SK-N-SH treated with all-trans-retinoic acid at 6 μM for 48 hours (cell line): ENCODE measurements around the gene TCF12.
A peak's percentile ranks its signal among the peaks of the same experiment; 100 is the strongest.

Experiments used
- ATAC-seq: fragments of 200-7000 bp; cut with Tn5 transposase; 3 replicates; pipeline ENCODE4 v1.9.1; 2020; ENCODE audit warnings: mild to moderate bottlenecking, moderate library complexity
- ARNTL ChIP-seq: fragments of 450-650 bp; formaldehyde crosslinking; IDR thresholded peaks from 2 replicates; pipeline ENCODE4 v1.5.0; 2020; ENCODE audit warnings: low read depth, mild to moderate bottlenecking, moderate library complexity, borderline replicate concordance
- BACH2 ChIP-seq: fragments of 250-450 bp; sonication (Bioruptor Pico); IDR thresholded peaks from 2 replicates; pipeline ENCODE4 v1.9.0; 2021; ENCODE audit warnings: mild to moderate bottlenecking, borderline replicate concordance
- CREB5 ChIP-seq: fragments of 250-450 bp; sonication (Bioruptor Pico); IDR thresholded peaks from 2 replicates; pipeline ENCODE4 v1.5.1; 2020; ENCODE audit warnings: low read depth, mild to moderate bottlenecking, moderate library complexity
- ESRRG ChIP-seq: fragments of 250-450 bp; sonication (Bioruptor Pico); IDR thresholded peaks from 2 replicates; pipeline ENCODE4 v1.6.1; 2021; ENCODE audit warnings: mild to moderate bottlenecking
- GLIS3 ChIP-seq: fragments of 250-450 bp; sonication (Bioruptor Pico); IDR thresholded peaks from 2 replicates; pipeline ENCODE4 v1.5.0; 2020; ENCODE audit warnings: mild to moderate bottlenecking, moderate library complexity
- ISL1 ChIP-seq: fragments of 250-450 bp; sonication (Bioruptor Pico); IDR thresholded peaks from 2 replicates; pipeline ENCODE4 v2.1.2; 2022; ENCODE audit warnings: mild to moderate bottlenecking, moderate library complexity
- OSR1 ChIP-seq: fragments of 250-450 bp; sonication (Bioruptor Pico); IDR thresholded peaks from 2 replicates; pipeline ENCODE4 v1.8.0; 2022; ENCODE audit warnings: moderate library complexity, mild to moderate bottlenecking, inconsistent platforms
- PATZ1 ChIP-seq: fragments of 250-450 bp; sonication (Bioruptor Pico); IDR thresholded peaks from 2 replicates; pipeline ENCODE4 v1.8.0; 2020; ENCODE audit warnings: mild to moderate bottlenecking, moderate library complexity, borderline replicate concordance
- POU6F1 ChIP-seq: fragments of 250-450 bp; sonication (Bioruptor Pico); IDR thresholded peaks from 2 replicates; pipeline ENCODE4 v1.8.0; 2021; ENCODE audit warnings: low read depth, mild to moderate bottlenecking, moderate library complexity, borderline replicate concordance
- SNAI2 ChIP-seq: fragments of 250-450 bp; sonication (Bioruptor Pico); IDR thresholded peaks from 2 replicates; pipeline ENCODE4 v1.5.0; 2020; ENCODE audit warnings: mild to moderate bottlenecking, moderate library complexity
- TCF4 ChIP-seq: fragments of 250-450 bp; sonication (Bioruptor Pico); IDR thresholded peaks from 2 replicates; pipeline ENCODE4 v1.8.0; 2021; ENCODE audit warnings: mild to moderate bottlenecking, moderate library complexity, borderline replicate concordance
- TOX ChIP-seq: fragments of 250-450 bp; sonication (Bioruptor Pico); IDR thresholded peaks from 2 replicates; pipeline ENCODE4 v1.8.0; 2021; ENCODE audit warnings: mild to moderate bottlenecking, moderate library complexity, borderline replicate concordance
- TSHZ2 ChIP-seq: fragments of 250-450 bp; sonication (Bioruptor Pico); IDR thresholded peaks from 2 replicates; pipeline ENCODE4 v1.5.0; 2020; ENCODE audit warnings: mild to moderate bottlenecking, moderate library complexity
- ZC3H10 ChIP-seq: fragments of 250-450 bp; sonication (Bioruptor Pico); IDR thresholded peaks from 2 replicates; pipeline ENCODE4 v1.5.1; 2021; ENCODE audit warnings: mild to moderate bottlenecking, moderate library complexity
- ZFP3 ChIP-seq: fragments of 250-450 bp; sonication (Bioruptor Pico); IDR thresholded peaks from 2 replicates; pipeline ENCODE4 v1.5.0; 2020; ENCODE audit warnings: mild to moderate bottlenecking, moderate library complexity
- ZFP30 ChIP-seq: fragments of 450-650 bp; formaldehyde crosslinking; IDR thresholded peaks from 2 replicates; pipeline ENCODE4 v1.5.0; 2022; ENCODE audit warnings: mild to moderate bottlenecking, moderate library complexity
- ZNF565 ChIP-seq: fragments of 450-650 bp; formaldehyde crosslinking; conservative IDR thresholded peaks from 2 replicates; pipeline ENCODE4 v1.5.0; 2020; ENCODE audit warnings: low read depth, mild to moderate bottlenecking, moderate library complexity
- ZNF70 ChIP-seq: fragments of 450-650 bp; formaldehyde crosslinking; IDR thresholded peaks from 2 replicates; pipeline ENCODE4 v1.5.0; 2020; ENCODE audit warnings: mild to moderate bottlenecking, moderate library complexity
- ZNF8 ChIP-seq: fragments of 450-650 bp; formaldehyde crosslinking; IDR thresholded peaks from 2 replicates; pipeline ENCODE4 v1.5.0; 2020; ENCODE audit warnings: mild to moderate bottlenecking, moderate library complexity

The TCF12 gene

GRCh38 chr15:57118013-57118799 is 199.8 kb downstream of the TCF12 start:
- TF ChIP-seq ISL1 (0 out of 2 replicates have a peak, but pooled peaks have one; percentile 12), ESRRG (no peak), GLIS3 (CRISPR knock-in tag) (no peak)
- TF ChIP-seq, all 23 proteins: peak for 1

GRCh38 chr15:57122080-57122840 is 203.8 kb downstream of the TCF12 start:
- no peak for ATAC-seq
- TF ChIP-seq ZFP30 (CRISPR knock-in tag) (no peak), OSR1 (CRISPR knock-in tag) (no peak), ARNTL (CRISPR knock-in tag) (no peak), ZNF8 (CRISPR knock-in tag) (no peak), TCF4 (CRISPR knock-in tag) (no peak), ESRRG (no peak), ISL1 (peak; percentile 45; the same call in 1 of the 2 replicates), ZNF70 (CRISPR knock-in tag) (no peak)

More at GRCh38 chr15:57118013-57118799, 199.8 kb downstream of the TCF12 start:
- ATAC-seq, result peak; percentile 70

GRCh38 chr15:57124036-57124435 is 205.6 kb downstream of the TCF12 start:
- TF ChIP-seq ISL1 (no peak), ZNF565 (CRISPR knock-in tag) (no peak), ZFP3 (no peak), BACH2 (CRISPR knock-in tag) (no peak), ZC3H10 (CRISPR knock-in tag) (no peak), TOX (no peak), ESRRG (no peak), ZNF8 (CRISPR knock-in tag) (no peak), SNAI2 (CRISPR knock-in tag) (no peak), ZFP30 (CRISPR knock-in tag) (no peak), POU6F1 (no peak), ARNTL (CRISPR knock-in tag) (no peak), OSR1 (CRISPR knock-in tag) (no peak), CREB5 (no peak), TSHZ2 (CRISPR knock-in tag) (no peak), GLIS3 (CRISPR knock-in tag) (no peak), ZNF70 (CRISPR knock-in tag) (no peak)
- no peak for ATAC-seq

- TF ChIP-seq TCF4 (CRISPR knock-in tag) (no peak), ZNF70 (CRISPR knock-in tag) (no peak), ZC3H10 (CRISPR knock-in tag) (no peak), PATZ1 (CRISPR knock-in tag) (no peak), OSR1 (CRISPR knock-in tag) (no peak), TSHZ2 (CRISPR knock-in tag) (no peak), BACH2 (CRISPR knock-in tag) (no peak)
- TF ChIP-seq, all 23 proteins: peak for 0
Measured at GRCh38 chr15:57129064-57129463, 210.6 kb downstream of the TCF12 start.

More at GRCh38 chr15:57129064-57129463, 210.6 kb downstream of the TCF12 start:
- no peak for ATAC-seq
